EH (cell line): ENCODE results near the gene ZNF574.
A peak's percentile ranks its signal among the peaks of the same experiment; 100 is the strongest.

ENCODE experiments used
- DNase-seq: peaks from one replicate; pipeline ENCODE4 v3.0.0-alpha.2; 2015; ENCODE audit warnings: low read depth

ZNF574 gene

DNA sequence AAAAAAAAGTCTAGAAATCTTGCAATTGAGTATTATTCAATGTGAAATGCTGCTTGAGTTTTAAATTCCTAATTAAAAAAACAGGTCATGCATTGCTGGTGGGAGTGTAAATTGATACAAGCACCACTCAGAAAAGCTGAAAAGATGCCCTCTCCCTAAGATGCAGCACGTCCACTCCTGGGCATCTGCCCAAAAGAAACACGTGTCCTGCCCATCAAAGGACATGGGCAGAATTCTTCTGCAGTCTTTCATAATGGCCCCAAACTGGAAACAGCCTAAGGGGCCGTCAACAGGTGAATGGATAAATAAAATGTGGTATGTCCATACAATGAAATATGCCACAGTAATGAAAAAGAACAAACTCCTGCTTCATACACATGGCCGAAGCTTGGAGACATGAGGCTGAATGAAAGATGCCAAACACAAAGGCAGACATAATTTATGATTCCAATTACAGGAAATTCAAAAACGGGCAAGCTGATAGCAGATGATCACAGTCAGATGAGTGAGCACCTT is 48.5 kb downstream of the ZNF574 start:
- peak; percentile 43 for DNase-seq

DNA sequence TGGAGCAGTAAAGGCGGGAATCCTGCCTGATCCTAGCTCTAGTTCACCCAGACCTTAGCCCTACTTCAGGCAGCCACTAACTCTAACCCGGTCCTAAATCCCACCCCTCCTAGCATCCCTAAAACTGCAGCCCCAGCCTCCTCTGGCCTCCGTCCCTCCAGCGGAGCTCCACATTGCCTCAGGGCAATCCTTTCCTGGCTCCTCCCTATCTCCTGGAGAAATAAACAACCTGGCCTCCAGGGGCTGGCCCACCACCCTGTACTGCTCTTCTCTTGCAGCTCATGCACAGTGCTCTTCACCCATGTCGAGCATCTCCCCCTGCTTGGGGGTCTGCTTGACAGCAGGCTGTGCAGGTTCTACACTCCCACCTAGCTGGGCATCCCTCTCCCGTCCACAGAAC is 49.6 kb downstream of the ZNF574 start:
- DNase-seq = no peak

DNA sequence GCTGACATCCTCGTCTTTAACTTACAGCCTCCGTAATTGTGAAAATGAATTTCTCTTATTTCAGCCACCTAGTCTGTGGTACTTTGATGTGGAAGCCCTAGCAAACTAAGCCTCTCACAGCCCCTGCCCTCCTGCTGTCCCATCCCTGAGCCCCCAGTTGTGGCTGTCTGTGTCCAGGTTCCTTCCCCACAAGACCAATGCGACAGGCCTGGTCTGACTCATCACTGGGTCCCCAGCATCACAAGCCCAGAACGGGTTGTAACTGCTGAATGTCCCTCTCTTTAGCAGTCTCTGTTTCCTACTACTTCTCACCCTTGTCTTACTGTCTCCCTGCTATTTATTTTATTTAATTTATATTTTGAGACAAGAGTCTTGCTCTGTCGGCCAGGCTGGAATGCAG is 50.6 kb downstream of the ZNF574 start:
- DNase-seq = no peak

DNA sequence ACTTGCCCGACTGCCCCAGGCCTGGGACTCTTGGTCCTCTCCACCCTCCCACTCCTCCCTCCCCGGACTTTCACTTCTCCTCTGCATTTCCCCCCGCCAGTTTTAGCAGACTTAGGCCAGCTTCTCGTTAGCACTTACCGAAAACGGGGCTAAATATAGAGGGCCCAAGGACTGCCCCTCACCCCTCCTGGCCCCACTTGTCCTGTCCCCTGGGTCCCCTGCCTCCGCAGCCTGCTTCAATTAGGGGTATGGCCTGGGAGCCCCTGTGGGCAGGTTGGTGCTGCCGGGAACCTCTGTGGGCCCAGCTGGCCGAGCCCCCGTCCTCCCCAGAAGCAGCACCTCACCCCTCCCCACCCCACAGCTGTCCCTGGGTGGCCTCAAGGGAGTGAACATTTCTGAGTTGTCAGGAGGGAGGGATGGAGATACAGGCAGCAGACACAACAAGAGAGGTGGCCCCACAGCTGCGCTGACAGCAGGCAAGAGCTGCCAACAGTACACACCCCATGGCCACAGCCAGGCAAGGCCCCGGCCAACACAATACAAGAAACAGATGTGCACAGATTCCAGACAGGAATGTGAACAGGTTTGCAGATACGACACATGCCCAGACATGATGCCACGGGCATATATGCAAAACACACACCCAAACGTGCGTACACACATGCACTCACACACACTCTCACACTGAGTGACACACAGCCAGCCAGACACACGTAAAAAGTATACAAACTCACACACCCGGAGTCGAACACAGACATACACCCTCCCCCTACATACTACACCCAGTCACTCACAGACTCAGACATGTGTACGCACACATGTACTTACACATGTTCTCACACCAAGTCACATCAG is 53.7 kb downstream of the ZNF574 start:
- peak; percentile 54 for DNase-seq

DNA sequence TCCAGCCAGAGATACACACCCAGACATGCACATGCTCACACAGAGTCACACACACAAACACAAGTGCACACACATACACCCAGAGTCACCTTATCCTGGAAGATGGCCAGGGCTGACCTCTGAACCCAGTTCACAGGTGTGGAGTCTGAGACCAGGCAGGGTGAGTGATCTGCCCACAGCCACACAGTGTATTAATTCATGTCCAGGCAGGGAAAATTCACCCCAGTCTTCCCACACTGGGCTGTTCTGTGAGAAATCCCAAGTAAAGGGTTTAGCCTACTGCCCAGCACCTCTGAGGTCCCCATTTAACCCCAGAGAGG is 54.2 kb downstream of the ZNF574 start:
- DNase-seq = no peak
